SK-N-MC (cell line): ENCODE data around the gene HABP4.

Experiments used
- DNase-seq: peaks from one replicate; pipeline ENCODE4 v3.0.0-alpha.2; 2011; ENCODE audit warnings: low read depth, low spot score
- H3K27ac ChIP-seq: fragments of 200-600 bp; sonication (generic); 2 replicates; pipeline ENCODE4 v1.5.1; 2016; ENCODE audit warnings: mixed run types
- H3K36me3 ChIP-seq: fragments of 200-600 bp; sonication (generic); 2 replicates; pipeline ENCODE4 v1.6.1; 2017; ENCODE audit warnings: antibody characterized with exemption, low read length, mixed read lengths; ENCODE audit not compliant: insufficient read depth
- H3K4me3 ChIP-seq: fragments of 200-600 bp; sonication (generic); 2 replicates; pipeline ENCODE4 v1.5.1; 2016
- H3K9ac ChIP-seq: fragments of 200-600 bp; sonication (generic); 2 replicates; pipeline ENCODE4 v1.8.0; 2017; ENCODE audit warnings: mixed run types, mixed read lengths; ENCODE audit not compliant: insufficient read length
- H3K9me3 ChIP-seq: fragments of 200-600 bp; sonication (generic); 2 replicates; pipeline ENCODE4 v1.6.1; 2017; ENCODE audit warnings: low read depth, mild to moderate bottlenecking, antibody characterized with exemption, low read length, moderate library complexity, mixed read lengths
- EZH2 ChIP-seq: fragments of 200-600 bp; sonication (generic); IDR thresholded peaks from one replicate; pipeline ENCODE4 v1.6.1; 2017; ENCODE audit warnings: antibody characterized with exemption
- FOXP2 ChIP-seq: optimal IDR thresholded peaks from 2 replicates; pipeline ENCODE3; 2011; ENCODE audit warnings: mild to moderate bottlenecking, moderate library complexity; ENCODE audit not compliant: insufficient read depth; ENCODE audit errors: extremely low read length, control extremely low read depth
- POLR2AphosphoS5 ChIP-seq: IDR thresholded peaks from 2 replicates; pipeline ENCODE4 v1.6.1; 2012; ENCODE audit warnings: mild to moderate bottlenecking, low read depth, low read length, borderline replicate concordance

Gene HABP4

DNA sequence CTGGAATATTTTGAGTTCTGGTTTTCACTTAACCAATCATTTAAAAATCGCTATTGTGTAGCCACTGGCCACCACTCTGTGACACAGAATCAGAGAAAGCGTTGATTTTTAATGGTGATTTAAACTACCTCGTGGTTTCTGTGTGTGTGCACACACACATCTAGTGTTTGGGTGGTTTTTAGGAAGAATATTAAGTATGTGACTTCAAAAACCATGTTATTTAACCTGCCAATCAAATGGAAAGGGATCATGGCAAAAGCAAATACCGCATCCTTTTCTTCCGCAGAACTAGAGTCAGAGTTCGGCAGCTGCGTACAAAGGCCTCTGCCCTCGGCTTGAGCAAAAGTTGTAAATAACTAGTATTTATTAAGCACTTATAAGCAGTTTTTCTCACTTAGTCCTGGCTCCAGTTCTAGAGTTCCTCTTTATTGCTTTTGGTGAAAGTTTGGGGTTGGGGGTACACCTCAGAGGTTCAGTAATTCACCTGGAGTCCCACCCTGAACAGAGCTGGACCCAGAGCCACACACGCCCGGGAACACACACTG lies 40.6 kb downstream of the HABP4 start:
- H3K27ac ChIP-seq = no peak overlapping the region
- H3K9ac ChIP-seq = no peak overlapping the region
- TF ChIP-seq EZH2 = no peak
- no peak for TF ChIP-seq POLR2AphosphoS5
- TF ChIP-seq FOXP2 = no peak

GRCh38 chr9:96491079-96491879 lies 41.3 kb downstream of the HABP4 start:
- no peak for DNase-seq
- Histone ChIP-seq H3K4me3 (no peak overlapping the region), H3K36me3 (peaks cover 52% of the 10 kb centered on the region), H3K27ac (no peak overlapping the region), H3K9ac (no peak overlapping the region), H3K9me3 (no peaks in the 10 kb centered on the region)
- TF ChIP-seq EZH2 = no peak
- no peak for TF ChIP-seq POLR2AphosphoS5
- no peak for TF ChIP-seq FOXP2

More for the DNA sequence above, 40.6 kb downstream of the HABP4 start:
- no peak for DNase-seq
- H3K9me3 ChIP-seq = no peaks in the 10 kb centered on the region
- peaks cover 54% of the 10 kb centered on the region for H3K36me3 ChIP-seq
- H3K4me3 ChIP-seq = no peak overlapping the region

DNA sequence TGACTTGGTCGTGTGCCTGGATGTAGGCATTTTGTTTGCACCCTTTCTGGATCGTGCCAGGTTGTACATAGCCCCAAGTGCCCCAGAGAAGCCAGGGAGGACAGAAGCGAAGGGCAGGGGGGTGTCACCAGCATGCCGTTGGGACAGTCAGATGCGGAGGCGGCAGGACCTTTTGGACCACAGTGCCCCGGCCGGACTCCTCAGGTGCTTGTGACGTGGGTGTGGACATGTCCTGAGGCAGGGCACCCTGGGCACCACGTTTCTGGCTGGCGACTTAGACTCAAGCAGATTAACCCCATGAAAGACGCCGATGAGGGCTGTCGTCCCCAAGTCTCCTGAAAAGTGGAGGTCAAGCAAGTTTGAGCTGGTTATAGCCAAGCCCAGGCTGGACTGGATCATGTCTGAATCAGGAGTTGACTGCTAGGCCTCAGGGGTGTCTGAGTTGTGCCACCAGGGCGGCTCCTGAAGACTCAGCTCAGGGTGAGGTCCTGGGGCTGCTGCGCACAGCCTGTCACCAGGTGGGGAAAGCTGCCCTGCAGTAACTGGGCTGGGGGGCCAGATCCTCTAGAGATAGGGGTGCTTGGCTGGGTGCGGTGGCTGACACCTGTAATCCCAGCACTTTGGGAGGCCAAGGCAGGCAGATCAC lies 42.0 kb downstream of the HABP4 start:
- Histone ChIP-seq H3K4me3 (no peak overlapping the region), H3K9ac (no peak overlapping the region), H3K27ac (no peak overlapping the region), H3K9me3 (no peaks in the 10 kb centered on the region), H3K36me3 (peaks cover 45% of the 10 kb centered on the region)
- no peak for DNase-seq
- TF ChIP-seq FOXP2 = no peak
- no peak for TF ChIP-seq EZH2
- TF ChIP-seq POLR2AphosphoS5 = no peak

GRCh38 chr9:96492993-96493531 lies 43.1 kb downstream of the HABP4 start:
- no peak overlapping the region for H3K27ac ChIP-seq
- H3K9me3 ChIP-seq = no peaks in the 10 kb centered on the region
- H3K36me3 ChIP-seq = peaks cover 37% of the 10 kb centered on the region
- no peak for TF ChIP-seq EZH2
- TF ChIP-seq POLR2AphosphoS5 = no peak
- no peak for TF ChIP-seq FOXP2
- H3K9ac ChIP-seq = no peak overlapping the region
- DNase-seq = no peak
- H3K4me3 ChIP-seq = no peak overlapping the region

- no peak for TF ChIP-seq EZH2
- TF ChIP-seq POLR2AphosphoS5 = no peak
- TF ChIP-seq FOXP2 = no peak
- Histone ChIP-seq H3K9ac (no peak overlapping the region), H3K9me3 (no peaks in the 10 kb centered on the region), H3K4me3 (no peak overlapping the region), H3K36me3 (peaks cover 30% of the 10 kb centered on the region), H3K27ac (no peak overlapping the region)
- DNase-seq = no peak
Measured at GRCh38 chr9:96493757-96494156, 43.8 kb downstream of the HABP4 start.

DNA sequence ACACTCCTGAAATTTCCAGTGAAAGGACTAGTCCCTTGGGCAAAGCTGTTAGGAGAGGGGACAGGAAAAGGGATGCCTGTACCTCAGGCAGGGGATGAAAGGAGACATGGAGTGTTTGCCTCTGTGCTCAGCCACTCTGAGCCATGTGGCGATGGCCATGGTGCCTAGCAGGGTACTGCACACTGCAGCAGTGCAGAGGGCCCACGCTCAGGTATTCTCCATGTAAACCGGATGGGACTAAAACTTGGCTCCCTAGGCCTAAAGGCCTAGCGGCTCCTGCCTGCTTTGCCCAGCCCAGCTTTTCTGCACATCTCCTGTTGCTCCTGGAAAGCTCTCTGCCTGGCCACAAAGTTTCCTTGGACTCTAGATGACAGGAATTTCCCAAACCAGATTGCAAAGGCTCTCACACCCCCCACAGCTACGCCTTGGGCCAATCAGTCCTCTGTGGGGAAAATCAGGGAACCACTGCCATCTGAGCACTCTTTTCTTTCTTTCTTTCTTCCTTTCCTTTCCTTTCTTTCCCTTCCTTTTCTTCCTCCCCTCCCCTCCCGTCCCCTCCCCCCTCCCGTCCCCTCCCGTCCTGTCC lies 44.3 kb downstream of the HABP4 start:
- H3K4me3 ChIP-seq = no peak overlapping the region
- no peak overlapping the region for H3K27ac ChIP-seq
- H3K9me3 ChIP-seq = no peaks in the 10 kb centered on the region
- DNase-seq = no peak
- no peak overlapping the region for H3K9ac ChIP-seq
- TF ChIP-seq FOXP2 = no peak
- TF ChIP-seq EZH2 = no peak
- no peak for TF ChIP-seq POLR2AphosphoS5
- H3K36me3 ChIP-seq = peaks cover 26% of the 10 kb centered on the region

DNA sequence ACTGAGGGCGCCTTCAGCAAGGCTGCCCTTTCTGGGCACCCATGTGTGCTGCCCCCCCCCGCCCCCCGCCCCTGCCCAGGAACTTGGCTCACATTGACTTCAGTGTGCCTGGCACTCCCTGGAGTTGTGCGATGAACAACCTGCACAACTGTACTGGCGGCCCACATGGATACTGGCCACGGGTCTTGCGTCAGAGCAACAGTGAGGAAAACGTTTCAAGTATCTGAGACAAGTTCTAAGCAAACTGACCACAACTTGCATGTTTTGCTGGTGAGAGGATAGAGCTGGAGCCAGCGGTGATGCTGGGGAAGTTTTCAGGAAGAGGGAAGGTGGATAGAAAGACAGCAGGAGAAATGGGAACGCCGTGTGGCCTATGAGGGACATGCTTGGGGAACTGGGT lies 45.4 kb downstream of the HABP4 start:
- no peak for TF ChIP-seq FOXP2
- TF ChIP-seq EZH2 = no peak
- TF ChIP-seq POLR2AphosphoS5 = no peak
- Histone ChIP-seq H3K36me3 (peaks cover 16% of the 10 kb centered on the region), H3K9me3 (no peaks in the 10 kb centered on the region), H3K4me3 (no peak overlapping the region), H3K27ac (no peak overlapping the region), H3K9ac (no peak overlapping the region)
- DNase-seq = no peak

GRCh38 chr9:96496368-96497116 lies 46.6 kb downstream of the HABP4 start:
- no peak overlapping the region for H3K27ac ChIP-seq
- DNase-seq = no peak
- no peak overlapping the region for H3K9ac ChIP-seq
- TF ChIP-seq EZH2 (no peak), FOXP2 (no peak), POLR2AphosphoS5 (no peak)
- H3K9me3 ChIP-seq = no peaks in the 10 kb centered on the region
- H3K36me3 ChIP-seq = peaks cover 5% of the 10 kb centered on the region; the same call in 1 of the 2 replicates
- no peak overlapping the region for H3K4me3 ChIP-seq
